K562 (cell line): Measurements from ENCODE around the gene SMG7. TPM values are rescaled to one million over a fixed set of nuclear protein-coding genes. Genes with fewer than 3 reads are reported as not detected.

Experiments used
- ATAC-seq: fragments of 200-7000 bp; cut with Tn5 transposase; 3 replicates; pipeline ENCODE4 v1.9.1; 2020; ENCODE audit warnings: moderate library complexity
- BruUV-seq: library from RNA; stranded (reverse); fragments of 400-500 nt; replicated peaks from 2 replicates; lab custom pipeline; 2021; lab: Mats Ljungman, UMichigan
- CTCF ChIA-PET: fragments of 300-600 bp; formaldehyde crosslinking; extraction: SDS; loops from one replicate; lab custom pipeline; 2021; ENCODE audit warnings: low intra/inter-chr PET ratio; lab: Yijun Ruan, JAX
- POLR2A ChIA-PET: fragments of 300-600, 350-650 bp; sonication (Branson Sonifier 250); formaldehyde crosslinking; extraction: SDS; loops from one replicate; lab custom pipeline; 2021; ENCODE audit warnings: antibody characterized with exemption, inconsistent platforms; lab: Yijun Ruan, JAX
- DNase-seq, 4 experiments: peaks; one replicate each; pipeline versions ENCODE4 v3.0.0 to v3.0.0-alpha.2; 2011 to 2018; ENCODE audit warnings: low spot score in 3 of 4, mixed read lengths in 3 of 4; ENCODE audit errors: extremely low read depth in 1 of 4
- FAIRE-seq: peaks from 2 replicates; lab custom pipeline; 2011; peaks lifted over from hg19 to GRCh38; lab: Jason Lieb, UNC
- H2AFZ ChIP-seq: 2 replicates; pipeline ENCODE4 v1.6.0; 2011; ENCODE audit warnings: low read depth, low read length, control low read depth, inconsistent platforms
- H3K27ac ChIP-seq: fragments of 200-600 bp; 3 replicates; pipeline ENCODE4 v1.8.0; 2011; ENCODE audit warnings: low read depth, mild to moderate bottlenecking, control low read depth, inconsistent platforms, low read length, moderate library complexity, mixed read lengths; ENCODE audit errors: extremely low read depth
- H3K27me3 ChIP-seq, 2 experiments: fragments of 300-600 bp in 1 of 2; 2 replicates in 1 of 2; 3 replicates in 1 of 2; pipeline versions ENCODE4 v1.6.0 to v1.8.0; 2011; ENCODE audit warnings: inconsistent platforms in 2 of 2, low read length in 2 of 2, mild to moderate bottlenecking in 1 of 2, mixed read lengths in 1 of 2, moderate library complexity in 1 of 2; ENCODE audit not compliant: control insufficient read depth in 2 of 2, insufficient read depth in 2 of 2
- H3K36me3 ChIP-seq: fragments of 300-600 bp; 3 replicates; pipeline ENCODE4 v1.8.0; 2011; ENCODE audit warnings: mild to moderate bottlenecking, low read length, inconsistent platforms; ENCODE audit not compliant: control insufficient read depth, insufficient read depth
- H3K4me1 ChIP-seq, 2 experiments: fragments of 200-600 bp in 1 of 2; replicated peaks in 1 of 2; 2 replicates in 1 of 2; 3 replicates in 1 of 2; pipeline versions ENCODE4 v1.5.1 to v1.8.0; 2011; ENCODE audit warnings: inconsistent platforms in 2 of 2, low read length in 2 of 2, mild to moderate bottlenecking in 1 of 2, mixed read lengths in 1 of 2, moderate library complexity in 1 of 2; ENCODE audit not compliant: control insufficient read depth in 2 of 2, insufficient read depth in 2 of 2
- H3K4me2 ChIP-seq: 2 replicates; pipeline ENCODE4 v1.6.1; 2011; ENCODE audit warnings: low read length, control low read depth, inconsistent platforms, mixed read lengths; ENCODE audit not compliant: insufficient read depth
- H3K4me3 ChIP-seq: fragments of 200-600 bp; sonication (generic), shearing (Covaris generic); 2 replicates; pipeline ENCODE4 v1.5.1; 2016; ENCODE audit warnings: control low read depth, inconsistent platforms
- H3K79me2 ChIP-seq: fragments of 200-600 bp; 3 replicates; pipeline ENCODE4 v1.8.0; 2011; ENCODE audit warnings: low read length, inconsistent platforms; ENCODE audit not compliant: control insufficient read depth, insufficient read depth
- H3K9ac ChIP-seq, 2 experiments: 2 replicates each; pipeline versions ENCODE4 v1.6.0 to v1.6.1; 2011; ENCODE audit warnings: low read depth in 2 of 2, low read length in 2 of 2, control low read depth in 1 of 2, inconsistent platforms in 1 of 2, mild to moderate bottlenecking in 1 of 2, mixed read lengths in 1 of 2; ENCODE audit not compliant: insufficient read depth in 1 of 2
- H3K9me1 ChIP-seq: one replicate; pipeline ENCODE4 v1.6.0; 2011; ENCODE audit warnings: inconsistent platforms, mild to moderate bottlenecking, low read length, moderate library complexity; ENCODE audit not compliant: control insufficient read depth, insufficient read depth
- H3K9me3 ChIP-seq: replicated peaks from 2 replicates; pipeline ENCODE4 v1.5.1; 2011; ENCODE audit warnings: low read depth, low read length, inconsistent platforms; ENCODE audit not compliant: control insufficient read depth, insufficient read depth
- H4K20me1 ChIP-seq: replicated peaks from 2 replicates; pipeline ENCODE4 v1.6.1; 2011; ENCODE audit warnings: low read length, inconsistent platforms, mixed read lengths; ENCODE audit not compliant: control insufficient read depth, insufficient read depth
- ARHGAP35 ChIP-seq: fragments of 450-650 bp; IDR thresholded peaks from 2 replicates; pipeline ENCODE4 v1.6.1; 2018; ENCODE audit not compliant: partially characterized antibody
- DPF2 ChIP-seq: fragments of 450-650 bp; IDR thresholded peaks from 2 replicates; pipeline ENCODE4 v1.6.1; 2016
- FOSL1 ChIP-seq: fragments of 200-800 bp; sonication (Bioruptor generic); conservative IDR thresholded peaks from 2 replicates; pipeline ENCODE4 v1.6.1; 2016; ENCODE audit warnings: missing genetic modification characterization, missing compliant biosample characterization
- HDAC1 ChIP-seq, 2 experiments: fragments of 450-650 bp; IDR thresholded peaks; 2 replicates each; pipeline ENCODE4 v1.6.1; 2016 to 2017; ENCODE audit warnings: inconsistent platforms in 1 of 2, mild to moderate bottlenecking in 1 of 2, moderate library complexity in 1 of 2
- HMBOX1 ChIP-seq: sonication (generic); IDR thresholded peaks from 2 replicates; pipeline ENCODE4 v1.6.1; 2016
- JUN ChIP-seq, 2 experiments: sonication (generic) in 1 of 2; formaldehyde crosslinking in 1 of 2; IDR thresholded peaks; 2 replicates each; pipeline versions ENCODE4 v1.6.1 to v1.8.0; 2012 to 2022; ENCODE audit warnings: borderline replicate concordance in 2 of 2, mild to moderate bottlenecking in 2 of 2, improper control_type of control experiment in 1 of 2, low read depth in 1 of 2, low read length in 1 of 2, missing genetic modification reagents in 1 of 2
- SMARCA4 ChIP-seq: fragments of 450-650 bp; IDR thresholded peaks from 2 replicates; pipeline ENCODE4 v1.6.1; 2016
- TEAD2 ChIP-seq: fragments of 450-650 bp; IDR thresholded peaks from 2 replicates; pipeline ENCODE4 v1.6.1; 2016; ENCODE audit warnings: missing genetic modification characterization, control low read depth, missing compliant biosample characterization
- THRA ChIP-seq: fragments of 450-650 bp; IDR thresholded peaks from 2 replicates; pipeline ENCODE4 v1.6.1; 2017; ENCODE audit warnings: mild to moderate bottlenecking, moderate library complexity
- U2AF2 ChIP-seq: fragments of 200-400 bp; formaldehyde crosslinking; optimal IDR thresholded peaks from 2 replicates; pipeline ENCODE3; 2017; ENCODE audit warnings: low read depth, mild to moderate bottlenecking, low read length
- WHSC1 ChIP-seq: IDR thresholded peaks from one replicate; pipeline ENCODE4 v1.6.1; 2012; ENCODE audit warnings: low read length, control low read depth, inconsistent platforms
- ZEB2 ChIP-seq: fragments of 450-650 bp; IDR thresholded peaks from 2 replicates; pipeline ENCODE4 v1.6.1; 2016
- ZKSCAN3 ChIP-seq: fragments of 250-450 bp; sonication (Bioruptor Pico); IDR thresholded peaks from 2 replicates; pipeline ENCODE4 v1.4.0; 2020
- ZNF197 ChIP-seq: fragments of 200-800 bp; sonication (Bioruptor generic); IDR thresholded peaks from 2 replicates; pipeline ENCODE4 v1.6.1; 2016; ENCODE audit warnings: low read depth, missing genetic modification characterization, missing compliant biosample characterization
- ZNF212 ChIP-seq: fragments of 450-650 bp; formaldehyde crosslinking; IDR thresholded peaks from 2 replicates; pipeline ENCODE4 v1.4.0; 2020; ENCODE audit warnings: mild to moderate bottlenecking
- ZNF518B ChIP-seq: fragments of 250-450 bp; sonication (Bioruptor Pico); IDR thresholded peaks from 2 replicates; pipeline ENCODE4 v1.5.0; 2021; ENCODE audit warnings: mild to moderate bottlenecking, moderate library complexity
- ZNF707 ChIP-seq: fragments of 250-450 bp; sonication (Bioruptor Pico); conservative IDR thresholded peaks from 2 replicates; pipeline ENCODE4 v1.8.0; 2022; ENCODE audit warnings: inconsistent platforms, mild to moderate bottlenecking, moderate library complexity
- WGBS: fragments of 100-300 bp; shearing (Covaris generic); methylation state at CpG from one replicate; pipeline ENCODE4 v1.1.6; 2016; ENCODE audit warnings: low coverage, mixed read lengths; ENCODE audit not compliant: insufficient coverage; ENCODE audit errors: missing lambda C conversion rate; 5-methylcytosine and 5-hydroxymethylcytosine counted together
- in situ Hi-C: fragments of 300-500 bp; cut with MboI; formaldehyde crosslinking; loops from 4 replicates; pipeline ENCODE4 v1.15.0; 2018; ENCODE audit warnings: inconsistent platforms, mixed read lengths
- intact Hi-C: fragments of 100-400 bp; cut with micrococcal nuclease; formaldehyde crosslinking; loops from 2 replicates; pipeline ENCODE4 v1.14.2; 2022
- polyA plus RNA-seq, 8 experiments: library from polyadenylated mRNA; depleted of rRNA in 4 of 8; stranded (reverse) in 5 of 8; unstranded in 3 of 8; fragments of >200 nt; fragmentation: Nextera tagmentation in 2 of 8; fragmentation: Illumina TruSeq in 1 of 8; extraction: Ambion mirVana in 2 of 8; extraction: Trizol in 1 of 8; gene quantifications; 2 replicates each; pipeline versions ENCODE4 v1.2.1 to v1.2.3, GENCODE V29; 2011 to 2014; ENCODE audit warnings: inconsistent platforms in 1 of 8, missing spikeins in 1 of 8
- total RNA-seq, 7 experiments: library from RNA; depleted of rRNA in 6 of 7; stranded (reverse); fragments of >200 nt in 6 of 7; fragmentation: Illumina TruSeq in 2 of 7; extraction: Trizol in 2 of 7; gene quantifications; 2 replicates each; pipeline versions ENCODE4 v1.2.1 to v1.2.3, GENCODE V29; 2011 to 2021; ENCODE audit warnings: low replicate concordance in 1 of 7

Gene SMG7
- total and polyA plus RNA-seq, 9 of the 15 experiments (the other 6 are each of a cell fraction or from before 2014, with no cell fraction given): 12.4 to 74.6 (median 29.0) TPM

- ChIA-PET POLR2A (interaction anchor here (0.6 to 2.1 kb wide), 3 partner anchors 10 to 1447 kb away, joined by 3 to 5 read pairs (median 3); no protein-coding TSS in a partner anchor), CTCF (no interaction called here)
- no peak overlapping the region for H2AFZ ChIP-seq
- no peaks in the 10 kb centered on the region for H3K9me3 ChIP-seq
- no peaks in the 10 kb centered on the region for H3K9me1 ChIP-seq
- ATAC-seq (peak; percentile 69), FAIRE-seq (no peak), DNase-seq (peak in 1 of 4 experiments; percentile 39)
- WGBS: 32% methylated on average over 12 of the region's 12 CpGs
- H3K4me3 ChIP-seq: no peak overlapping the region
- intact Hi-C loops: no loop called here
- no peak overlapping the region for H3K9ac ChIP-seq
- in situ Hi-C loops: no loop called here
- no TSS peak for BruUV-seq
- H3K27me3 ChIP-seq: no peaks in the 10 kb centered on the region
- H3K79me2 ChIP-seq: peaks cover 94% of the 10 kb centered on the region
- peak overlapping the region; percentile 25; the same call in 1 of the 2 replicates for H3K4me2 ChIP-seq
- peaks cover 11 to 16% of the 10 kb centered on the region in 2 experiments; a peak in 4 of 5 replicates for H3K4me1 ChIP-seq
- no peaks in the 10 kb centered on the region; the same call in 1 of the 2 replicates for H4K20me1 ChIP-seq
- 0 out of 3 replicates have a peak, but pooled peaks cover 2% of the 10 kb centered on the region for H3K36me3 ChIP-seq
- H3K27ac ChIP-seq: peak overlapping the region; percentile 8; the same call in 1 of the 3 replicates
- TF ChIP-seq SMARCA4: peak; percentile 51
- TF ChIP-seq FOSL1 (tag): peak; percentile 78
- 0 out of 2 replicates have a peak, but pooled peaks have one; percentile 18 for TF ChIP-seq HMBOX1
- TF ChIP-seq ZNF707 (CRISPR knock-in tag): no peak
- TF ChIP-seq THRA: peak; percentile 71; the same call in 1 of the 2 replicates
- TF ChIP-seq ARHGAP35: no peak
- no peak for TF ChIP-seq ZNF212 (CRISPR knock-in tag)
- TF ChIP-seq HDAC1 (IDR thresholded peaks at IDR 0.05): 0 out of 4 replicates have a peak, but pooled peaks of 1 of the 2 experiments have one; percentile 23
- no peak for TF ChIP-seq U2AF2
- TF ChIP-seq JUN (IDR thresholded peaks at IDR 0.05; ENCODE audit: borderline replicate concordance, low read depth, low read length): 0 out of 2 replicates have a peak, but pooled peaks have one; percentile 39
- no peak for TF ChIP-seq JUN (CRISPR knock-in tag; IDR thresholded peaks at IDR 0.05; ENCODE audit: borderline replicate concordance)
- no peak for TF ChIP-seq ZKSCAN3
- TF ChIP-seq ZEB2: 0 out of 2 replicates have a peak, but pooled peaks have one; percentile 60
- TF ChIP-seq ZNF518B: no peak
- TF ChIP-seq WHSC1: no peak
- TF ChIP-seq TEAD2 (tag): no peak
- no peak for TF ChIP-seq ZNF197 (CRISPR knock-in tag)
- peak; percentile 82 for TF ChIP-seq DPF2
These were observed 21.4 kb downstream of the SMG7 start for GRCh38 chr1:183493540-183494245.
